DMS153 treated with DMSO at 0.1 percent for 48 hours (cell line): ENCODE measurements around the gene TPRG1.

ENCODE experiments used
- DNase-seq: peaks from one replicate; lab custom pipeline; 2025; ENCODE audit not compliant: unreplicated experiment; lab: John Stamatoyannopoulos, UW

TPRG1 gene

DNA sequence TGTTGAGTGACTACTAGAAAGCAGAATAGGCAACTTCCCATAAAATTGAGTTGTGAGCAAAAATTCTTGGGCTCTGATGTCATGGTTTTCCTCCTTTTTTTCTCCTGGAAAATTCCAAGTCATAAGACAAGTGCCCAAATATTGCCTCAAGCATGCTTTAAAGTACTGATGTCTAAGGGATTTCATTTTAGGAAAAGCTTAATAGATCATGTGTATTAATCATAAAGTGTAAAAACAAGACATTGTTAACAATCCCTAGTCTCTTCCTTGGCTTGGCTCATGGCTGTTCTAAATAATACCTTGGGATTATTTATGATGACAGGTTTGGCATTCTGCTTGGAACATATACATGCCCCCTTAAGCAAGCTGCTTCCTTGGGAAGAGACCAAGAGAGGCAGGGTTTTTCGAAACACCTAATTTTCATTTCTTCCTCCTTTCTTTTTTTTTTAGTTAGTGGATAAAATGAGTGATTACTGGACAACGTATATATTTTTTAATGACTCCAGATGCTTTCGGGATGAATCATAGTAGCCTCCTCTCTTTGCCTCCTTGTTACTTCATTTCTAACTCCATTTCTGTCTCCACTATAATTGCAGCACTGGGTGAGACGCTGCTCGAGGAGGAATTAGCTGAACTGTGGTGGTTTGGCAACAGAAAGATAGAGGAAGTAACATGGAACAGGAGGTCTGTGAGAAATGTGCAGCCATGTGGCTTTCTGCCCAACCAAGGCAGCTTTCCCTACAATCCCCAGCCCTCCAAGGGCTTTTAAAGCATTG is 104.9 kb downstream of the TPRG1 start:
- no peak for DNase-seq

GRCh38 chr3:189277711-189278110 is 105.9 kb downstream of the TPRG1 start:
- DNase-seq, result no peak

GRCh38 chr3:189278221-189278620 is 106.5 kb downstream of the TPRG1 start:
- DNase-seq, result no peak

DNA sequence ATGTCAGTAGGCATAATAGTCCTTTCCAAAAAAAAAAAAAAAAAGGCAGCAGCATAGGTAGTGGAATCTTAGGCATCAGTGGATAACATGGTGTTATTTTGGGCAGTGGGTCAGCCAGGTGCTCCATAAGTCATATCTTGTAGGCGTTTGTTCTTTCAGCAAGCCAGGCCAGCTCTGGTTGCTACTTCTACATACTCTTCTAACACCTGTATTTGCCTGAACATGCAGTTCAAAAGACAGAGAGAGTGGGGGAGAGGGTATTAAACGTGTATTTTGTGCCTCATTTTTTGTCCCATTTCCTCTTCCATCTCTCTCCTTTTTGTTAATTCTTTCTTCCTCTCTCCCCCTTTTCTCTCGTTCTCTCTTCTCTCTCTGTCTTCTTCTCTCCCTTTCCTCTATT is 110.4 kb downstream of the TPRG1 start:
- no peak for DNase-seq

DNA sequence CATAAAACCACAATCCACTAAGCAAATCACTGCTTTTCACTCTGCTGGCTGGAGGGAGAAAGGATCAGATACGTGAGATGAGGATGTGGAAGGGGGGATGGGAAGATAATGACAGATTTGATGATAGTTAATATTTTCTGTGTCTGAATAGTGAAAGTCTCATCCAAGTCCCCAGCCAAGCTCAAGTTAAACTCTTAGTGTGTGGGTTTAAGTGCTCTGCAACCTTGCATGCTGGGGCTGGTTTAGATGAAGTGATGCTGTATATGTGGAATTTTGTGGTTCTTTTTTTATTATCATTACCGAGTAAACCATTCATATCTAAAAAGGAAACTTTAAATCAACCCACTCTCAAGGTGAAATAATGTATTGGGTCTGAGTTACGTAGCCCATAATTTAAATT is 111.0 kb downstream of the TPRG1 start:
- DNase-seq, result no peak

DNA sequence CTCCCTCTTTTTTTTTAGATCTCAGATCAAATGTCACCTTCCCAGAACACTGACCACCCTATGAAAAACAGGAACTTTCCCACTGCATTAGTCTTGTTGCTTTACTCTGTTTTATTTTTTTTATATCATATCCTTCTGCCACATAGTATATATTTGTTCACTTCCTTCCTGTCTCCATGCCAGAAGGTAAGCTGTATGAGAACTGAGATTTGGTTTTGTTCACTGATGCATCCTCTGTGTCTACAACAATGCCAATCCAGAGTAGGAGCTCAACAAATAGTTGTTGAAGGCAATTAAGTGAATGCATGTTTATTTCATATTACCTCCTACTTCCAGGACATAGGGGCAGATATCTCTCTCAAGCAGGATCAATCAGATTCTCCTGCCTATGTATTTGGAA is 114.4 kb downstream of the TPRG1 start:
- no peak for DNase-seq

DNA sequence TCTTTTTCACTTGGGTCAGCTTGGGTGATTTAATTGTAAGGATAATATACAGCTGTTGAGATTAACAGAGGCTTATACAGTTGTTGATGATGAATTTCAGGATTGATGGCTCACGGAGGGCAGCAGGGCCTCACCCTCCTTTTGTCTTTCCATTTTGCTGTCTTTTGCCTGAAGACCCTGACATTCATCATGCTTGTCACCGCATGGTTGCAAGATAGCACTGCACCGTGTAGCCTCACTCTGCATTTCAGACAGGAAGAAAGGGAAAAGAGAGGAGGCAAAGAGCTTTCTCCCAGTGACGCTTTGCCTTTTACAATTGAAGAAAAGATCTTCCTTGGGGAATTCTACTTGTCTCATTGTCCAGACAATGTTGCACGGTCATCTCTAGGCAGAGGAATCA is 115.1 kb downstream of the TPRG1 start:
- DNase-seq, result no peak

GRCh38 chr3:189288348-189289235 is 116.8 kb downstream of the TPRG1 start:
- no peak for DNase-seq

GRCh38 chr3:189289251-189289650 is 117.5 kb downstream of the TPRG1 start:
- DNase-seq, result no peak

GRCh38 chr3:189292667-189293484 is 121.1 kb downstream of the TPRG1 start:
- DNase-seq, result no peak

GRCh38 chr3:189294649-189295048 is 122.9 kb downstream of the TPRG1 start:
- DNase-seq, result no peak

DNA sequence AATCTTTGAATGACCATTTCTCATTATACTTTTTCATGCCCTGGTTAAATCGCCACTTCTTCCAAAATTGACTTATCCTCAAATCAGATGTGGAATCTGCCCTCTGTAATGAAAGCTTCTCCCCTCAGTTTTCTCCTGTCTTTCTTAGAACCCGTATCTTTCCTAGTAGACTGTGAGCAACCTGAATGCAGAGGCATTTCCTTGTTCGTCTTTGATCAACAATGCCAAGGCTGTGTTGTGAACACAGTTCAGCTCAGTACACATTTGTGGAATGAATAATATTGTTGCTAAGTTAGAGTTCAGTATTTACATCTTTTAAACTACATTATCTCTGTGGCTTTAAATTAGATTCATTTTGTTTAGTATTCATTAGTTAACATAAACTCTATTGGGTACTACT is 123.3 kb downstream of the TPRG1 start:
- DNase-seq, result no peak

DNA sequence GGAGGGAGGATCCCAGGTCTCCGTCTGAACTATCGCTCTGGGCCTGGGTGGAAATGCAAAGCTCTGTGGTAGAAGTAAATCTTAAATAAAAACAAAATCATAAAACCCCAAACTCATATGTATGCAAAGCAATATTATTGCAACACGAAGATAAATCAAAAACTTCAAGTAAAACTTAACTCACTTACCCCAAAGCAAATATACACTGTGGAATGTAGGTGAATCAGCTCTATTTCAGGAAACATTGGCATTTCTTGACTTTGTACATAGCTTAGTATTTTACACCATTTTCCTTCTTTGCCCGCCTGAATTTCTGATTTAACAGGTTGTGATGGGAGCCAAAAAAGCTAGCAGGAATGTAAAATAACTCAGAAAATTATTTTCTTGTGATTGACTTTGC is 126.2 kb downstream of the TPRG1 start:
- no peak for DNase-seq

- DNase-seq, result no peak
These were observed 127.0 kb downstream of the TPRG1 start for GRCh38 chr3:189298469-189299375.

DNA sequence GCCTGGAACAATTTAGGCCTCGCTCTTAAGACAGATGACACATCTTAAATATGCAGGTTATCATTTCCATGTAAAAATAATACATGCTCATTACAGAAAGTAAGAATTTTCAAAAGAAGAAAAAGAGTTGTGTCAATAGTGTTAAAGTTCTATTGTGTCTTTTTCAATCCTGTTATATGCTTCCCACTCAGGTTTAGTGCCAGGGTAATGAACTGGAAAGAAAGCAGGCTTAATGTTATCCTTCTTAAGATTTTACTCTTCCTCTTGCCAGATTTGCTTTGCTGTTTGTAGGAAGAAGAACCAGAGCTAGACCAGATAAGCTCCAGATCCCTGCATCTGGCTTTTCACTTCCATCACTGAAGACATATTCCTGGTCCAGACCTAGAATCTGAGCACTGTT is 128.6 kb downstream of the TPRG1 start:
- no peak for DNase-seq

- no peak for DNase-seq
These were observed 129.7 kb downstream of the TPRG1 start for GRCh38 chr3:189301479-189301878.

- no peak for DNase-seq
These were observed 131.8 kb downstream of the TPRG1 start for GRCh38 chr3:189303584-189303983.

DNA sequence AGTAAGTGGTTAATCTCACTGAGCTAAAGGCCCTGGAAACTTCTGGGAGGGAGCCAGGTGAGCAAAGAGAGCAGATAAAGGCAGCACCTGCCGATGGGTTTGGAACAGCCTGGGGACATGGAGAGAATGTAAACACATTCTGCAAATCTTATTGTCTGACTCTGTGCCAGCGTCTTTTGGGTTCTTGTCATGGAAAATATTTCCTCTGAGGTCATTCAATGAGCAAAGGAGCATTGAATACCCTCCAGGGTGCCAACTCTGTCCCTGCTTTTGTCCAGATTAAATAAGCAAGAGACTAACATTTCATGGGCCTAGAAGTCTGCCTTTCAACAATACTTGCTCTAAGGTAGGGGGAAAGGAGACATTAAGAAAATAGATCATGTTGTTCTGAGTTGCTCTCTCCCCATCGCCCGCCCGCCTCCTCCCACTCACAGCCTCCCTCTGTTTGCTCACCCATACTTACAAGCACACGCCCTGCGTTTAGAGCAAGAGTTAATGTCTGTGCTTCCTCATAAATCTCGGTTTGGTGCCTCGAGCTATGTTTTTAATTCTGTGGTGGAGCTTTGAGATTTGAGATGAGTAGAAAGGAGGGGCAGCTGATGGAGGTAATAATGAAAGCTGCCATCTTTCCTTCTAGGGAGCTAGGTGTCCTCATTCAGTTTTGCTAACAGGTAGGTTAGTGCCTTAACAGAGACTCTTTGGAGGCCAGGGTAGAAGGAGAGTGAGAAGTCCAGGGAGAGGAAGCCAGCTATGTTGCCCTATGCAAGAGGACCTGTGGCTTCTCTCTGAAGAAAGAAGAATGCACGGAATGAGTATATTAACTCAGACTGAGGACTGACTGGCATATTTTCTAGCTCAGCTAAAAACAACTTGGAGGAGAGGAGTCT is 132.9 kb downstream of the TPRG1 start:
- DNase-seq, result peak; percentile 84

DNA sequence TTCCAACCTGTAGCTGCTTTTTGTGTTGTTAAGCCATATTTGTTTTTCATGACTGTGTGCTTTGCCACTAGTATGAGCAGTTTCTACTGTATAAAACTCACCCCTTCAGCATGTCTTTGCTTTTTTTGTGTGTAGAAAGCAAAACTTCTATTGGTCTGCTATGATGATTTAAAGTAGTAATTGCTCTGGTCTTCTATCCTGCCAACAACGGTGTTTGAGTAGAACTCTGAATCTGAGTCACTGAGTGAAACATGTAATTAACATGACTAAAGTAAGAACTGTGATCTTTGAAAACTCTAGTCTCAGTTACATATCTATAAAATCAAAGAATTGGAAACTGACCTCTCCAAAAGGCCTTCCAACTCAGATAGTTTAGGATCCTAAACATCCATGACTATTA is 133.6 kb downstream of the TPRG1 start:
- DNase-seq, result no peak
